Neural cell (in vitro differentiated cells): ENCODE results near the gene LDLRAD4. TPM values are rescaled to one million over a fixed set of nuclear protein-coding genes. Genes with fewer than 3 reads are reported as not detected.

Experiments
- H2AFZ ChIP-seq: fragments of 200-600, 300-800 bp; sonication (generic), shearing (Covaris generic); 2 replicates; pipeline ENCODE4 v1.6.0; 2014; ENCODE audit warnings: low read depth, mild to moderate bottlenecking, antibody characterized with exemption, low read length, moderate library complexity
- H3F3A ChIP-seq: fragments of 200-600 bp; shearing (Covaris generic); 2 replicates; pipeline ENCODE4 v1.6.1; 2016; ENCODE audit warnings: mild to moderate bottlenecking, moderate library complexity, mixed read lengths, antibody characterized with exemption, low read length; ENCODE audit not compliant: insufficient read depth, poor library complexity, severe bottlenecking
- H3K27ac ChIP-seq: fragments of 200-600, 300-800 bp; sonication (generic), shearing (Covaris generic); 2 replicates; pipeline ENCODE4 v1.5.1; 2014; ENCODE audit warnings: mild to moderate bottlenecking, low read length, moderate library complexity
- H3K27me3 ChIP-seq: fragments of 300-800, 200-600 bp; sonication (generic), shearing (Covaris generic); 2 replicates; pipeline ENCODE4 v1.6.0; 2014; ENCODE audit warnings: mild to moderate bottlenecking, low read depth, low read length, moderate library complexity; ENCODE audit not compliant: insufficient read depth
- H3K36me3 ChIP-seq: fragments of 300-800, 200-600 bp; sonication (generic), shearing (Covaris generic); 2 replicates; pipeline ENCODE4 v1.5.1; 2014; ENCODE audit warnings: mild to moderate bottlenecking, antibody characterized with exemption, low read length, moderate library complexity; ENCODE audit not compliant: insufficient read depth
- H3K4me2 ChIP-seq: fragments of 300-800, 200-600 bp; sonication (generic), shearing (Covaris generic); 2 replicates; pipeline ENCODE4 v1.6.0; 2014; ENCODE audit warnings: mild to moderate bottlenecking, low read length
- H3K4me3 ChIP-seq: fragments of 300-800, 200-600 bp; sonication (generic), shearing (Covaris generic); 2 replicates; pipeline ENCODE4 v1.5.1; 2014; ENCODE audit warnings: mild to moderate bottlenecking, low read length, moderate library complexity
- H3K79me2 ChIP-seq: fragments of 200-600 bp; shearing (Covaris generic); replicated peaks from 2 replicates; pipeline ENCODE4 v1.6.0; 2014; ENCODE audit warnings: mild to moderate bottlenecking, low read length, moderate library complexity; ENCODE audit not compliant: insufficient read depth
- H3K9ac ChIP-seq: fragments of 300-800, 200-600 bp; sonication (generic), shearing (Covaris generic); 2 replicates; pipeline ENCODE4 v1.6.1; 2016; ENCODE audit warnings: mild to moderate bottlenecking, low read length, mixed read lengths
- H3K9me2 ChIP-seq: fragments of 200-600 bp; shearing (Covaris generic); 2 replicates; pipeline ENCODE4 v1.6.1; 2016; ENCODE audit warnings: mild to moderate bottlenecking, low read length, mixed read lengths; ENCODE audit not compliant: insufficient read depth
- H3K9me3 ChIP-seq: fragments of 200-600, 300-800 bp; sonication (generic), shearing (Covaris generic); 2 replicates; pipeline ENCODE4 v1.6.1; 2016; ENCODE audit warnings: mild to moderate bottlenecking, mixed run types, low read length, moderate library complexity, mixed read lengths
- H4K20me1 ChIP-seq: fragments of 200-600 bp; shearing (Covaris generic); 2 replicates; pipeline ENCODE4 v1.6.1; 2016; ENCODE audit warnings: mild to moderate bottlenecking, mixed run types; ENCODE audit not compliant: insufficient read depth
- EP300 ChIP-seq: fragments of 450-650 bp; conservative IDR thresholded peaks from 2 replicates; pipeline ENCODE4 v1.6.1; 2014; ENCODE audit warnings: antibody characterized with exemption, mild to moderate bottlenecking, moderate library complexity; ENCODE audit not compliant: poor library complexity, severe bottlenecking
- EZH2 ChIP-seq: fragments of 200-600, 300-800 bp; shearing (Covaris generic), sonication (generic); IDR thresholded peaks from 2 replicates; pipeline ENCODE4 v1.6.1; 2014; ENCODE audit warnings: antibody characterized with exemption, low read length, borderline replicate concordance, mild to moderate bottlenecking; ENCODE audit not compliant: insufficient read depth, poor library complexity, severe bottlenecking
- MXI1 ChIP-seq: fragments of 450-650 bp; conservative IDR thresholded peaks from 2 replicates; pipeline ENCODE4 v1.6.1; 2014; ENCODE audit warnings: antibody characterized with exemption, mild to moderate bottlenecking; ENCODE audit not compliant: poor library complexity, severe bottlenecking
- POLR2AphosphoS5 ChIP-seq: IDR thresholded peaks from 2 replicates; pipeline ENCODE4 v1.6.1; 2012
- RAD21 ChIP-seq: fragments of 450-650 bp; conservative IDR thresholded peaks from 2 replicates; pipeline ENCODE4 v1.6.1; 2014; ENCODE audit warnings: antibody characterized with exemption, mild to moderate bottlenecking, moderate library complexity
- REST ChIP-seq: IDR thresholded peaks from 2 replicates; pipeline ENCODE4 v1.6.1; 2012; ENCODE audit warnings: borderline replicate concordance
- SMC3 ChIP-seq: fragments of 450-650 bp; conservative IDR thresholded peaks from 2 replicates; pipeline ENCODE4 v1.6.1; 2014; ENCODE audit warnings: antibody characterized with exemption, mild to moderate bottlenecking, moderate library complexity; ENCODE audit not compliant: poor library complexity
- TAF1 ChIP-seq: IDR thresholded peaks from 2 replicates; pipeline ENCODE4 v1.6.1; 2012; ENCODE audit warnings: low read depth
- polyA plus RNA-seq: library from polyadenylated mRNA; depleted of rRNA; stranded (reverse); fragments of >200 nt; gene quantifications from 2 replicates; pipeline ENCODE4 v1.2.3, GENCODE V29; 2014
- TF ChIP-seq, protein P1 (sequence below): fragments of 450-650 bp; IDR thresholded peaks from 2 replicates; pipeline ENCODE4 v1.5.1; 2014; ENCODE audit warnings: antibody characterized with exemption, mild to moderate bottlenecking, moderate library complexity; ENCODE audit not compliant: poor library complexity, severe bottlenecking

The LDLRAD4 gene
- polyA plus RNA-seq, 1 donor from 2014 or later: 3.7 TPM

DNA sequence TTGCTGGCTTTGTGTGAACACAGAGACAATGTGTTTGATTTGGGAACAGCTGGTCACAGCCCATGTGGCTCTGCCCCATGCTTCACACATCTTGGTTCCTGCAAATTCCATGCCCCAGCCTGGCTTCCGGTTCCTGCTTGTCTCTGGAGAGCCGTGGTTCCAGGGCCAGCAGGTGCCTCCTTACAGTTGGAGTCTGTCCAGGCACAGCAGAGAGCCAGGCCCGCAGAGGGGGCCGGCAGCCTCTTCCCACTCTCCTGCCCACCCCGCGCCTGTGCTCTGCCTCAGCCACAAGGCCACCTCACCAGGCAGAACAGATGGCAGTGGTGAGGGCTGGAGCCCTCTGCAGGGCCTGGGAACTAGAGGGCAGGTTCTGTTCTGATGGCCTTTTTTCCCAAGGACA lies 81.5 kb downstream of the LDLRAD4 start:
- H3K9me2 ChIP-seq: no peaks in the 10 kb centered on the region
- no peak overlapping the region for H2AFZ ChIP-seq
- no peak overlapping the region for H3K9ac ChIP-seq
- no peaks in the 10 kb centered on the region for H4K20me1 ChIP-seq
- no peaks in the 10 kb centered on the region for H3K36me3 ChIP-seq
- no peaks in the 10 kb centered on the region for H3K9me3 ChIP-seq
- no peaks in the 10 kb centered on the region for H3K79me2 ChIP-seq
- no peak overlapping the region for H3K4me2 ChIP-seq
- H3K27me3 ChIP-seq: no peaks in the 10 kb centered on the region
- H3K27ac ChIP-seq: no peak overlapping the region
- H3K4me3 ChIP-seq: no peak overlapping the region
- TF ChIP-seq REST: no peak
- no peak for TF ChIP-seq RAD21
- no peak for TF ChIP-seq POLR2AphosphoS5
- TF ChIP-seq EZH2: no peak
- no peak for TF ChIP-seq MXI1
- TF ChIP-seq SMC3: no peak
- no peak for TF ChIP-seq EP300
- TF ChIP-seq TAF1: no peak
- TF ChIP-seq, protein P1, sequence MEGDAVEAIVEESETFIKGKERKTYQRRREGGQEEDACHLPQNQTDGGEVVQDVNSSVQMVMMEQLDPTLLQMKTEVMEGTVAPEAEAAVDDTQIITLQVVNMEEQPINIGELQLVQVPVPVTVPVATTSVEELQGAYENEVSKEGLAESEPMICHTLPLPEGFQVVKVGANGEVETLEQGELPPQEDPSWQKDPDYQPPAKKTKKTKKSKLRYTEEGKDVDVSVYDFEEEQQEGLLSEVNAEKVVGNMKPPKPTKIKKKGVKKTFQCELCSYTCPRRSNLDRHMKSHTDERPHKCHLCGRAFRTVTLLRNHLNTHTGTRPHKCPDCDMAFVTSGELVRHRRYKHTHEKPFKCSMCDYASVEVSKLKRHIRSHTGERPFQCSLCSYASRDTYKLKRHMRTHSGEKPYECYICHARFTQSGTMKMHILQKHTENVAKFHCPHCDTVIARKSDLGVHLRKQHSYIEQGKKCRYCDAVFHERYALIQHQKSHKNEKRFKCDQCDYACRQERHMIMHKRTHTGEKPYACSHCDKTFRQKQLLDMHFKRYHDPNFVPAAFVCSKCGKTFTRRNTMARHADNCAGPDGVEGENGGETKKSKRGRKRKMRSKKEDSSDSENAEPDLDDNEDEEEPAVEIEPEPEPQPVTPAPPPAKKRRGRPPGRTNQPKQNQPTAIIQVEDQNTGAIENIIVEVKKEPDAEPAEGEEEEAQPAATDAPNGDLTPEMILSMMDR: no peak
- H3F3A ChIP-seq: no peaks in the 10 kb centered on the region

DNA sequence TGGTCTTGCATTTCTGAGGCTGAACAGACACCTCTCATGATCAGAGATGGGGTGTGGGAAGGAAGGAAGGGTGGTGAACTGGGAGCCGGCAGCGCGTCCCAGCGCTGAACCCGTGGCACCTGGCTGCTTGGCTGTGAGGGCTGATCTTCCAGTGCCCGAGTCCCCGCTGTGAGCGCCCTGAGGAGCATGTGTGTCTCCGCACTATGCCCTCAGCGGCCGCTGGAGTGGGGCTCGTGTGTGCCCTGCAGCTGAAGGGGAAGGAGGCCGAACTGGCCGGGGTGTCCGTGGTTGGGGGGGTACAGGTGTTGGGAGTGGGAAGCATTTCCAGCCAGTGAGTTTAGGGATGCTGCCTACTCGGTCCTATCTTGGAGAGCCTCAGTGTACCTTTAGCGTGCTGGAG lies 82.2 kb downstream of the LDLRAD4 start:
- Histone ChIP-seq H3K9me3 (no peaks in the 10 kb centered on the region), H3K9me2 (no peaks in the 10 kb centered on the region), H3K36me3 (no peaks in the 10 kb centered on the region), H2AFZ (no peak overlapping the region), H3K27me3 (no peaks in the 10 kb centered on the region), H3K79me2 (no peaks in the 10 kb centered on the region), H3K4me3 (no peak overlapping the region), H3K4me2 (no peak overlapping the region), H3F3A (no peaks in the 10 kb centered on the region), H3K9ac (no peak overlapping the region), H3K27ac (no peak overlapping the region), H4K20me1 (no peaks in the 10 kb centered on the region)
- TF ChIP-seq EP300: no peak
- no peak for TF ChIP-seq MXI1
- TF ChIP-seq REST: no peak
- no peak for TF ChIP-seq POLR2AphosphoS5
- TF ChIP-seq TAF1: no peak
- TF ChIP-seq EZH2: no peak
- no peak for TF ChIP-seq RAD21
- TF ChIP-seq, protein P1: no peak
- TF ChIP-seq SMC3: no peak
